HepG2 (cell line): ENCODE measurements around the gene BBLN. TPM values are rescaled to one million over a fixed set of nuclear protein-coding genes. Genes with fewer than 3 reads are reported as not detected.

ENCODE experiments used
- CBFB ChIP-seq: sonication (generic); formaldehyde crosslinking; IDR thresholded peaks from 2 replicates; pipeline ENCODE4 v1.4.0; 2020; ENCODE audit warnings: missing genetic modification reagents
- CBX1 ChIP-seq: IDR thresholded peaks from one replicate; pipeline ENCODE4 v1.6.1; 2016; ENCODE audit warnings: antibody characterized with exemption, low read depth
- ELF3 ChIP-seq: IDR thresholded peaks from 2 replicates; pipeline ENCODE4 v1.6.1; 2016; ENCODE audit warnings: missing genetic modification reagents, missing compliant biosample characterization
- ETV5 ChIP-seq: IDR thresholded peaks from 2 replicates; pipeline ENCODE4 v1.6.1; 2018; ENCODE audit warnings: missing biosample characterization, missing genetic modification reagents, inconsistent platforms, borderline replicate concordance
- GFI1 ChIP-seq: sonication (generic); formaldehyde crosslinking; IDR thresholded peaks from 2 replicates; pipeline ENCODE4 v1.5.0; 2020; ENCODE audit warnings: missing genetic modification reagents, mild to moderate bottlenecking, borderline replicate concordance
- HNF4G ChIP-seq, 2 experiments: sonication (generic) in 1 of 2; formaldehyde crosslinking in 1 of 2; IDR thresholded peaks; 2 replicates each; pipeline versions ENCODE4 v1.4.0 to v1.6.1; 2011 to 2020; ENCODE audit warnings: borderline replicate concordance in 2 of 2, low read depth in 2 of 2, mild to moderate bottlenecking in 2 of 2, low read length in 1 of 2, missing genetic modification reagents in 1 of 2, moderate library complexity in 1 of 2
- KMT2A ChIP-seq: sonication (generic); formaldehyde crosslinking; IDR thresholded peaks from 2 replicates; pipeline ENCODE4 v1.4.0; 2020; ENCODE audit warnings: missing genetic modification reagents
- POLR2AphosphoS5 ChIP-seq: IDR thresholded peaks from 2 replicates; pipeline ENCODE4 v1.6.1; 2012; ENCODE audit warnings: low read depth, low read length
- RCOR2 ChIP-seq: IDR thresholded peaks from 2 replicates; pipeline ENCODE4 v1.6.1; 2016; ENCODE audit warnings: missing biosample characterization, missing genetic modification reagents
- SAP130 ChIP-seq: IDR thresholded peaks from 2 replicates; pipeline ENCODE4 v1.6.1; 2016; ENCODE audit warnings: low read depth
- SIN3A ChIP-seq: IDR thresholded peaks from 2 replicates; pipeline ENCODE4 v1.6.1; 2011; ENCODE audit warnings: low read depth, mild to moderate bottlenecking, control low read depth, low read length, borderline replicate concordance
- SRSF1 ChIP-seq: fragments of 200-400 bp; formaldehyde crosslinking; optimal IDR thresholded peaks from 2 replicates; pipeline ENCODE3; 2017; ENCODE audit warnings: mild to moderate bottlenecking, low read depth, low read length, moderate library complexity
- TBX2 ChIP-seq: sonication (generic); formaldehyde crosslinking; IDR thresholded peaks from 2 replicates; pipeline ENCODE4 v1.5.0; 2020; ENCODE audit warnings: missing genetic modification reagents, mild to moderate bottlenecking, borderline replicate concordance
- ZKSCAN5 ChIP-seq: sonication (generic); formaldehyde crosslinking; IDR thresholded peaks from 2 replicates; pipeline ENCODE4 v1.5.1; 2020; ENCODE audit warnings: mild to moderate bottlenecking, missing genetic modification reagents
- ZNF331 ChIP-seq: sonication (generic); formaldehyde crosslinking; IDR thresholded peaks from 2 replicates; pipeline ENCODE4 v1.4.0; 2020; ENCODE audit warnings: missing genetic modification reagents
- ZNF564 ChIP-seq: sonication (generic); formaldehyde crosslinking; IDR thresholded peaks from 2 replicates; pipeline ENCODE4 v1.8.1; 2023; ENCODE audit warnings: mild to moderate bottlenecking, missing genetic modification reagents
- ZNF619 ChIP-seq: sonication (generic); formaldehyde crosslinking; IDR thresholded peaks from 2 replicates; pipeline ENCODE4 v1.4.0; 2020; ENCODE audit warnings: mild to moderate bottlenecking, missing genetic modification reagents
- ZNF746 ChIP-seq: sonication (generic); formaldehyde crosslinking; IDR thresholded peaks from 2 replicates; pipeline ENCODE4 v1.8.0; 2022; ENCODE audit warnings: mild to moderate bottlenecking, missing genetic modification reagents
- ZSCAN31 ChIP-seq: sonication (generic); formaldehyde crosslinking; IDR thresholded peaks from 2 replicates; pipeline ENCODE4 v1.5.0; 2020; ENCODE audit warnings: low read depth, mild to moderate bottlenecking, missing genetic modification reagents
- polyA plus RNA-seq, 8 experiments: library from polyadenylated mRNA; depleted of rRNA in 3 of 8; stranded (reverse) in 7 of 8; unstranded in 1 of 8; fragments of >200 nt; fragmentation: Illumina TruSeq in 4 of 8; extraction: Trizol in 4 of 8; gene quantifications; 2 replicates each; pipeline versions ENCODE4 v1.2.1 to v1.2.3, GENCODE V29; 2011 to 2016; ENCODE audit warnings: low read depth in 4 of 8, missing spikeins in 1 of 8, mixed read lengths in 1 of 8; ENCODE audit not compliant: insufficient read depth in 1 of 8
- total RNA-seq, 5 experiments: library from RNA; depleted of rRNA; stranded (reverse); fragments of >200 nt; fragmentation: Illumina TruSeq; extraction: Trizol; gene quantifications; 2 replicates each; pipeline ENCODE4 v1.2.3, GENCODE V29; 2016; ENCODE audit warnings: low read depth in 1 of 5
- TF ChIP-seq, protein P1 (sequence below): sonication (generic); formaldehyde crosslinking; IDR thresholded peaks from 2 replicates; pipeline ENCODE4 v1.4.0; 2020; ENCODE audit warnings: missing genetic modification reagents
- TF ChIP-seq, protein P2 (sequence below): sonication (generic); formaldehyde crosslinking; IDR thresholded peaks from 2 replicates; pipeline ENCODE4 v1.4.0; 2020; ENCODE audit warnings: mild to moderate bottlenecking, low read depth, missing genetic modification reagents
- TF ChIP-seq, protein P3 (sequence below): sonication (generic); formaldehyde crosslinking; IDR thresholded peaks from 2 replicates; pipeline ENCODE4 v1.4.0; 2020; ENCODE audit warnings: mild to moderate bottlenecking, missing genetic modification reagents

The BBLN gene
- total and polyA plus RNA-seq, 2 of the 13 experiments (the other 11 are each of a cell fraction or from before 2014, with no cell fraction given) = 27.6 to 33.1 TPM

DNA sequence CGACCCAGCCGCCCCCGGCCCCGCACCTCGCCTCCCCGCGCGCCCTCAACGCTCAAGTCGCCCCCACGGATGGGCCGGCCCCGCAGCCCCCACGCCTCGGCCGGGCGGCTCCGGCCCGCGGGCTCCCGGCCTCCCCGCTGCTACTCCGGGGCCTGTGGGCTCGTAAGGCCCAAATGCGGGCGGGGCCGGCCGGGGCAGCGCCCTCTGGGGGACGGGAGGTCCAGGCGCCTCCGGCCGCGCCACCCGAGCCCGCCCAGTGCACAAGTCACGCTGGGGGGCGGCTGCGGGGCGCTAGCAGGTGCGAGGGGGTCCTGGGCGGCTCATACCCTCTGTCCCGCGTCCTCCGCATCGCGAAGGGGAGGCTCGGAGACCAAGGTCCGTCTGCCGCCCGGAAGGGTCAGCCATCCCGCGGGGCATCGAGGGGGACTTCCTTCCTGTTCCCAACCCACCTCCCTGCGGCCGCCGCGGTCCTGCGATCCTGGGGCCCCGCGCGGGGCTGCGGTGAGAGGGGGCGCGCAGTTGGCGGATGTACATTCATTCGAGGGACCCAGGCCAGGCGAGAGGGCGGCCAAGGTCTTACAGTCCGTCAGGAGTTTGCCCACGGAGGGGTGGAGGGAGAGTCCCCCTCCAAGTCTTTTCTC lies 31.5 kb downstream of the BBLN start, which contains the start of gene CIZ1 (continued):
- 0 out of 2 replicates have a peak, but pooled peaks have one; percentile 7 for TF ChIP-seq ZNF619 (CRISPR knock-in tag)
- TF ChIP-seq ZNF746 (CRISPR knock-in tag) = peak; percentile 62; the same call in 1 of the 2 replicates
- peak; percentile 30 for TF ChIP-seq CBX1
- TF ChIP-seq, protein P1, sequence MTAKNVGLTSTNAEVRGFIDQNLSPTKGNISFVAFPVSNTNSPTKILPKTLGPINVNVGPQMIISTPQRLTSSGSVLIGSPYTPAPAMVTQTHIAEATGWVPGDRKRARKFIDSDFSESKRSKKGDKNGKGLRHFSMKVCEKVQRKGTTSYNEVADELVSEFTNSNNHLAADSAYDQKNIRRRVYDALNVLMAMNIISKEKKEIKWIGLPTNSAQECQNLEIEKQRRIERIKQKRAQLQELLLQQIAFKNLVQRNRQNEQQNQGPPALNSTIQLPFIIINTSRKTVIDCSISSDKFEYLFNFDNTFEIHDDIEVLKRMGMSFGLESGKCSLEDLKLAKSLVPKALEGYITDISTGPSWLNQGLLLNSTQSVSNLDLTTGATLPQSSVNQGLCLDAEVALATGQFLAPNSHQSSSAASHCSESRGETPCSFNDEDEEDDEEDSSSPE = peak; percentile 53
- TF ChIP-seq POLR2AphosphoS5 = peak; percentile 56; the same call in 1 of the 2 replicates
- TF ChIP-seq KMT2A = peak; percentile 34; the same call in 1 of the 2 replicates
- TF ChIP-seq ZNF331 = peak; percentile 24; the same call in 1 of the 2 replicates
- TF ChIP-seq, protein P2, sequence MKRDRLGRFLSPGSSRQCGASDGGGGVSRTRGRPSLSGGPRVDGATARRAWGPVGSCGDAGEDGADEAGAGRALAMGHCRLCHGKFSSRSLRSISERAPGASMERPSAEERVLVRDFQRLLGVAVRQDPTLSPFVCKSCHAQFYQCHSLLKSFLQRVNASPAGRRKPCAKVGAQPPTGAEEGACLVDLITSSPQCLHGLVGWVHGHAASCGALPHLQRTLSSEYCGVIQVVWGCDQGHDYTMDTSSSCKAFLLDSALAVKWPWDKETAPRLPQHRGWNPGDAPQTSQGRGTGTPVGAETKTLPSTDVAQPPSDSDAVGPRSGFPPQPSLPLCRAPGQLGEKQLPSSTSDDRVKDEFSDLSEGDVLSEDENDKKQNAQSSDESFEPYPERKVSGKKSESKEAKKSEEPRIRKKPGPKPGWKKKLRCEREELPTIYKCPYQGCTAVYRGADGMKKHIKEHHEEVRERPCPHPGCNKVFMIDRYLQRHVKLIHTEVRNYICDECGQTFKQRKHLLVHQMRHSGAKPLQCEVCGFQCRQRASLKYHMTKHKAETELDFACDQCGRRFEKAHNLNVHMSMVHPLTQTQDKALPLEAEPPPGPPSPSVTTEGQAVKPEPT = no peak
- TF ChIP-seq CBFB = peak; percentile 70
- peak; percentile 79 for TF ChIP-seq ETV5
- peak; percentile 34 for TF ChIP-seq ELF3 (CRISPR knock-in tag)
- TF ChIP-seq HNF4G (IDR thresholded peaks at IDR 0.05; ENCODE audit: borderline replicate concordance, low read depth, low read length) = peak; percentile 16; the same call in 1 of the 2 replicates
- TF ChIP-seq HNF4G (CRISPR knock-in tag; IDR thresholded peaks at IDR 0.05; ENCODE audit: borderline replicate concordance, low read depth) = peak; percentile 51; the same call in 1 of the 2 replicates
- peak; percentile 54; the same call in 1 of the 2 replicates for TF ChIP-seq SIN3A
- TF ChIP-seq, protein P3, sequence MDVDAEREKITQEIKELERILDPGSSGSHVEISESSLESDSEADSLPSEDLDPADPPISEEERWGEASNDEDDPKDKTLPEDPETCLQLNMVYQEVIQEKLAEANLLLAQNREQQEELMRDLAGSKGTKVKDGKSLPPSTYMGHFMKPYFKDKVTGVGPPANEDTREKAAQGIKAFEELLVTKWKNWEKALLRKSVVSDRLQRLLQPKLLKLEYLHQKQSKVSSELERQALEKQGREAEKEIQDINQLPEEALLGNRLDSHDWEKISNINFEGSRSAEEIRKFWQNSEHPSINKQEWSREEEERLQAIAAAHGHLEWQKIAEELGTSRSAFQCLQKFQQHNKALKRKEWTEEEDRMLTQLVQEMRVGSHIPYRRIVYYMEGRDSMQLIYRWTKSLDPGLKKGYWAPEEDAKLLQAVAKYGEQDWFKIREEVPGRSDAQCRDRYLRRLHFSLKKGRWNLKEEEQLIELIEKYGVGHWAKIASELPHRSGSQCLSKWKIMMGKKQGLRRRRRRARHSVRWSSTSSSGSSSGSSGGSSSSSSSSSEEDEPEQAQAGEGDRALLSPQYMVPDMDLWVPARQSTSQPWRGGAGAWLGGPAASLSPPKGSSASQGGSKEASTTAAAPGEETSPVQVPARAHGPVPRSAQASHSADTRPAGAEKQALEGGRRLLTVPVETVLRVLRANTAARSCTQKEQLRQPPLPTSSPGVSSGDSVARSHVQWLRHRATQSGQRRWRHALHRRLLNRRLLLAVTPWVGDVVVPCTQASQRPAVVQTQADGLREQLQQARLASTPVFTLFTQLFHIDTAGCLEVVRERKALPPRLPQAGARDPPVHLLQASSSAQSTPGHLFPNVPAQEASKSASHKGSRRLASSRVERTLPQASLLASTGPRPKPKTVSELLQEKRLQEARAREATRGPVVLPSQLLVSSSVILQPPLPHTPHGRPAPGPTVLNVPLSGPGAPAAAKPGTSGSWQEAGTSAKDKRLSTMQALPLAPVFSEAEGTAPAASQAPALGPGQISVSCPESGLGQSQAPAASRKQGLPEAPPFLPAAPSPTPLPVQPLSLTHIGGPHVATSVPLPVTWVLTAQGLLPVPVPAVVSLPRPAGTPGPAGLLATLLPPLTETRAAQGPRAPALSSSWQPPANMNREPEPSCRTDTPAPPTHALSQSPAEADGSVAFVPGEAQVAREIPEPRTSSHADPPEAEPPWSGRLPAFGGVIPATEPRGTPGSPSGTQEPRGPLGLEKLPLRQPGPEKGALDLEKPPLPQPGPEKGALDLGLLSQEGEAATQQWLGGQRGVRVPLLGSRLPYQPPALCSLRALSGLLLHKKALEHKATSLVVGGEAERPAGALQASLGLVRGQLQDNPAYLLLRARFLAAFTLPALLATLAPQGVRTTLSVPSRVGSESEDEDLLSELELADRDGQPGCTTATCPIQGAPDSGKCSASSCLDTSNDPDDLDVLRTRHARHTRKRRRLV (CRISPR knock-in tag) = no peak
- TF ChIP-seq ZKSCAN5 (CRISPR knock-in tag) = no peak
- peak; percentile 74 for TF ChIP-seq SAP130
- TF ChIP-seq RCOR2 (CRISPR knock-in tag) = no peak
- TF ChIP-seq ZNF564 (CRISPR knock-in tag) = peak; percentile 70; the same call in 1 of the 2 replicates
- peak; percentile 18 for TF ChIP-seq SRSF1
- peak; percentile 57 for TF ChIP-seq TBX2
- peak; percentile 57 for TF ChIP-seq ZSCAN31
- TF ChIP-seq GFI1 (CRISPR knock-in tag) = peak; percentile 54; the same call in 1 of the 2 replicates
